Measurements from ENCODE around the gene MALL.
"Not testable (repeated sequence)": the region's sequence is repeated elsewhere in the genome, so short reads cannot be mapped to it uniquely, and the experiment has no call there.

MALL gene

DNA sequence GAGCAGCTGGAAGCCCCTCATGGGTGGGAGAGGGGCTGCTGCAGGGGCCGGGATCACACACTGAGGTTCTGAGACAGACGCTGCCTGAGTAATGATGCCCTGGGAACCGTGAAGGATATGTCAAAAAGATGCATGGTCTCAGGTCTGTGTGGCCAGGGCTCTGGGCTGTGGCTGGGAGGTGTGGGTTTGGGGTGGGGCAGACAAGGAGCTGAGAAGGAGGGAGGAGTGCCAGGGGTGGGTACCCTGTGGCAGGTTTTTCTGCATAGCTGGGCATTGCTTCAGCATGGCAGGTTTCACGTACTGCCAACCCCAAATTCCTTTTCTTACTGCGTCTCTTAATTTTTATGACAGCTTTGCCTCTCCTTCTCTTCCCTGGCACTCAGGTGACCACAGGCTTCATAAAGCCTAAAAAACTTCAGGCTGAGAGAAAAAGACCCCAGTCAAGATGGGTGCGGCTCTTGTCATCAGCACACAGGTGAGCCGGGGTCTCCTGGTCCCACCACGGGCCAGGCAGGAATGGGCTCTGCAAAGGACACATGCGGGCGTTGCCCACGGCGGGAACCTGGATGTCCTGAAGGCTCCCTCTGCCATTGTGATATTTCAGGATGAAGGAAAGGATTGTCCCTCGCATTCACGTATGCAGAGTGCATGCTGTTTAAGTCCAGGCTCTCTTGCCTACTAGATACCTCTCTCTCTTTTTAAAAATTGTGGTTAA is 18.0 kb downstream of the MALL start:
- Histone ChIP-seq H3K36me3 (ENCODE audit: control insufficient read depth, insufficient read depth, low read length) (no peaks in the 10 kb centered on the region), H3K4me1 (ENCODE audit: control insufficient read depth, insufficient read depth, low read length, poor library complexity, severe bottlenecking) (no peaks in the 10 kb centered on the region), H3K4me3 (ENCODE audit: insufficient read depth, low read depth, low read length, poor library complexity, severe bottlenecking) (no peak overlapping the region), H3K27me3 (replicated peaks; ENCODE audit: control insufficient read depth, insufficient read depth, low read length, poor library complexity, severe bottlenecking) (no peaks in the 10 kb centered on the region), H3K9me3 (ENCODE audit: control insufficient read depth, low read length) (no peaks in the 10 kb centered on the region), H3K27ac (ENCODE audit: insufficient read depth, low read length, poor library complexity, severe bottlenecking) (no peak overlapping the region)
- no peak for DNase-seq

DNA sequence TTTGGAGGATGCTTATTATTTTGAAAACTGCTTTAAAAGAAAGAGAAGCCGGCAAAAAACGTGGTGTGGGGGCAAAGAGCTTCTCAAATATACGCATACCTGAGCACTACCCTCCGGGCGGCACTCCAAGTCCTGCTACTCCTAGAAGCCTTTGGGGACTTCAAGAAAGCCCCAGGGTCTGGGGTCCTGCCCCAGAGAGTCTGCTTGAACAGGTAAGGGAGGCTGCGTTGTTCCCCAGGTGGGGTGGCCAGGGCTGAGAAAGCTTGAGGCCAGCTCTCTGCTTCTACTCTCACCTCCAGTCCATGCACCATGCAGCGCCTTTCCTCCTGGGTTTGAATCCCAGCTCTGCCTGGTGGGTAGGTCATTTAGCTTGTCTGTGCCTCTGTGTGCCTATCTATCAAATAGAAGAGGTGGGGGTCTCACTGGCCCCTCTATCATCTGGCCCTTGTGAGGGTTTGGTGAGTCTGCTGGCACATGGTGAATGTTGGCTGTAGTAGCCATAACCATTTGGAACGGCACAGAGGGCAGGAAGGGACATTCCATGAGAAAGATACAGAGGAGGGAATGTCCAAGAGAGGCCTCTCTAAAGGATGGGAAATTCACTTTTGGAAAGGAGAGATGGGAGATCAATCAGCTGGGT is 19.5 kb downstream of the MALL start:
- no peak overlapping the region for H3K4me3 ChIP-seq (ENCODE audit: insufficient read depth, low read depth, low read length, poor library complexity, severe bottlenecking)
- H3K4me1 ChIP-seq (ENCODE audit: control insufficient read depth, insufficient read depth, low read length, poor library complexity, severe bottlenecking), result no peaks in the 10 kb centered on the region
- no peaks in the 10 kb centered on the region for H3K27me3 ChIP-seq (replicated peaks; ENCODE audit: control insufficient read depth, insufficient read depth, low read length, poor library complexity, severe bottlenecking)
- H3K9me3 ChIP-seq (ENCODE audit: control insufficient read depth, low read length), result no peaks in the 10 kb centered on the region
- no peak overlapping the region for H3K27ac ChIP-seq (ENCODE audit: insufficient read depth, low read length, poor library complexity, severe bottlenecking)
- no peaks in the 10 kb centered on the region for H3K36me3 ChIP-seq (ENCODE audit: control insufficient read depth, insufficient read depth, low read length)
- no peak for DNase-seq

GRCh38 chr2:110094884-110095534 is 20.6 kb downstream of the MALL start:
- not testable (repeated sequence) for H3K9me3 ChIP-seq (ENCODE audit: control insufficient read depth, low read length); DNase-seq; H3K27ac ChIP-seq (ENCODE audit: insufficient read depth, low read length, poor library complexity, severe bottlenecking); H3K27me3 ChIP-seq (replicated peaks; ENCODE audit: control insufficient read depth, insufficient read depth, low read length, poor library complexity, severe bottlenecking); H3K36me3 ChIP-seq (ENCODE audit: control insufficient read depth, insufficient read depth, low read length); H3K4me1 ChIP-seq (ENCODE audit: control insufficient read depth, insufficient read depth, low read length, poor library complexity, severe bottlenecking); H3K4me3 ChIP-seq (ENCODE audit: insufficient read depth, low read depth, low read length, poor library complexity, severe bottlenecking)

DNA sequence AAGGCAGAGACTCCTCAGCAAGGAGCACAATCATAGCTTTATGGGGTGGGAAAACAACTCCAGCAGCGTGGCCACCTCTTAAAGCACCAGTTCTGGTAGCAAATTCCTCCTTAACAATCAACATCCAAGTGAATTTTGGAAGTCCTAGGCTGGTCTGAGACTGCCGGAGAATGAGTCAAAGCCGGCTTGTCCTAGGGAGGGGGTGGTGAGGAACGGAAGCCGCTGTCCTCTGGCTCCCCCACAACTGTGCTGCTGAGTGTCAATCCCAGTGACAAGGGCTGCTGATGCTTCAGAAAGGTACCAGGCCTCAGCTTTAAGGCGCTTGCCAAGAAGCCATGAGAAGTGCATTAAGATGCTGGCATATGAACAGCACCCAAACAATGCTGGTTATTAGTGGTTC is 21.7 kb downstream of the MALL start:
- H3K4me3 ChIP-seq (ENCODE audit: insufficient read depth, low read depth, low read length, poor library complexity, severe bottlenecking); H3K36me3 ChIP-seq (ENCODE audit: control insufficient read depth, insufficient read depth, low read length); H3K4me1 ChIP-seq (ENCODE audit: control insufficient read depth, insufficient read depth, low read length, poor library complexity, severe bottlenecking); H3K9me3 ChIP-seq (ENCODE audit: control insufficient read depth, low read length); H3K27ac ChIP-seq (ENCODE audit: insufficient read depth, low read length, poor library complexity, severe bottlenecking); DNase-seq; H3K27me3 ChIP-seq (replicated peaks; ENCODE audit: control insufficient read depth, insufficient read depth, low read length, poor library complexity, severe bottlenecking): not testable (repeated sequence)

DNA sequence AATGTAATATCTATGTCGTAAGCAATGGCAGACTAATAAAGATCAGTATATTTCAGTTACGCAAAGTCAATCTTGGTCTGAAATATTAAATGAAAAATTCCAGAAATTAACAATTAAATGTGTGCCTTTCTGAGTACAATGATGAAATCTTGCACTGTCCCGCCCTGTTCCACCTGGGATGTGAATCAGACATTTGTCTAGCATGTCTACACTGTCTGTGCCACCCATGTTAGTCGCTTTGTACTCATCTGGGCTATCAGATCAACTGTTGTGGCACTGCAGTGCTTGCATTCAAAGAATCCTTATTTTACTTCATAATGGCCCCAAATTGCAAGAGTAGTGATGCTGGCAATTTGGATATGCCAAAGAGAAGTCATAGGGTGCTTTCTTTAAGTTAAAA is 25.5 kb downstream of the MALL start:
- not testable (repeated sequence) for H3K27ac ChIP-seq (ENCODE audit: insufficient read depth, low read length, poor library complexity, severe bottlenecking); H3K9me3 ChIP-seq (ENCODE audit: control insufficient read depth, low read length); H3K4me3 ChIP-seq (ENCODE audit: insufficient read depth, low read depth, low read length, poor library complexity, severe bottlenecking); H3K36me3 ChIP-seq (ENCODE audit: control insufficient read depth, insufficient read depth, low read length); H3K27me3 ChIP-seq (replicated peaks; ENCODE audit: control insufficient read depth, insufficient read depth, low read length, poor library complexity, severe bottlenecking); H3K4me1 ChIP-seq (ENCODE audit: control insufficient read depth, insufficient read depth, low read length, poor library complexity, severe bottlenecking); DNase-seq

DNA sequence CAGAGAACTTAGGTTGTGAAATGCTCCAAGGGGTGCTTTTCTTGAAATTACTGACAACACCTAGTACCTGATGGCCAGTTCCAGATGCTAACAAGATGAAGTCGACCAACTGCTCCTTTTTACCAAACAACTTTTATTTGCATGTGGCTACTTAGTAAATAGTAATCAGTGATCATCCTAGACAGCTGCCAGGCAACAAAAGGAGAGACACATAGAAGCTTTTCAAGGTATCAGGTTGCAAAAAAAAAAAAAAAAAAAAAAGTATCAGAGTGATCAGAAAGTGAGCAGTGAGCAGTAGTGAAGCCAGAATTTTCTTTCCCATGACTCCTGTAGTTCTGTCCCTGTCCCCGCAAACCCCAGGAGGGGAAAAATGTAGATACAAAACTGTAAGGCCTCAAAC is 31.9 kb downstream of the MALL start:
- H3K27ac ChIP-seq (ENCODE audit: insufficient read depth, low read length, poor library complexity, severe bottlenecking); DNase-seq; H3K9me3 ChIP-seq (ENCODE audit: control insufficient read depth, low read length); H3K36me3 ChIP-seq (ENCODE audit: control insufficient read depth, insufficient read depth, low read length); H3K27me3 ChIP-seq (replicated peaks; ENCODE audit: control insufficient read depth, insufficient read depth, low read length, poor library complexity, severe bottlenecking); H3K4me1 ChIP-seq (ENCODE audit: control insufficient read depth, insufficient read depth, low read length, poor library complexity, severe bottlenecking); H3K4me3 ChIP-seq (ENCODE audit: insufficient read depth, low read depth, low read length, poor library complexity, severe bottlenecking): not testable (repeated sequence)

DNA sequence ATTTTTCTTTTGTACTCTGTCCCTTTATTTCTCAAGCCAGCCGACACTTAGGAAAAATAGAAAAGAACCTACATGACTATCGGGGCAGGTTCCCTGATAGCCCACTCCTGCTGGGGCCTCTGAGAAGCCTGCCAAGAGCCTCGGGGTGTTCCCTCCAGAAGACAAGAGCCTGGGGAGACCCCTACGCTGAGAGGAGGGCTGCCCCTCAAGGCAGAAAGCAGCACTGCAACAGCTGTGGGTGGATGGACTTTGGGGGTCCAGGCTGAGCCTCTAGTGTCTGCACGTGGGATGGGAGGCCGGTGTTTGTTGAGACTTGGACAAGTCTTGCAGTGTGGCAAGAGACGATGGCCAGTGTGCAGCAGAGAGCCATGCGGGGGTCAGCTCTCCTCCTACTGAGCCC is 32.5 kb downstream of the MALL start:
- H3K27me3 ChIP-seq (replicated peaks; ENCODE audit: control insufficient read depth, insufficient read depth, low read length, poor library complexity, severe bottlenecking); DNase-seq; H3K27ac ChIP-seq (ENCODE audit: insufficient read depth, low read length, poor library complexity, severe bottlenecking); H3K4me1 ChIP-seq (ENCODE audit: control insufficient read depth, insufficient read depth, low read length, poor library complexity, severe bottlenecking); H3K4me3 ChIP-seq (ENCODE audit: insufficient read depth, low read depth, low read length, poor library complexity, severe bottlenecking); H3K9me3 ChIP-seq (ENCODE audit: control insufficient read depth, low read length); H3K36me3 ChIP-seq (ENCODE audit: control insufficient read depth, insufficient read depth, low read length): not testable (repeated sequence)

DNA sequence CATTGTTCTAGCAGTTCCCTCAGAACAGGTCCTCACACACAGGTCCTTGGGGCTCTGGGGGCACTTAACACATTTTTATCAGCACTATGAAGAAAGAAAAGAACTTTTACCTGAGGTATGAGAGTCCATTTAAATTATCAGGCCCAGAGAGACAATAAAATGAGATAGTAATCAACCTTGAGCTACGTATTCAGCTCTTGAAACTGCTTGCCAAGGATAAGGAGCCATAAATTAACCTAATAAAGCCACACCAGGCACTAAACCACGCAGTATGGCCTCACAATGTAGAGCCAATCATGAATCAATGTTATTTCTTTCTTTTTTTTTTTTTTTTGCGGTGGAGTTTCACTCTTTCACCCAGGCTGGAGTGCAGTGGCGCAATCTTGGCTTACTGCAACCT is 37.5 kb downstream of the MALL start:
- H3K4me1 ChIP-seq (ENCODE audit: control insufficient read depth, insufficient read depth, low read length, poor library complexity, severe bottlenecking); H3K9me3 ChIP-seq (ENCODE audit: control insufficient read depth, low read length); H3K36me3 ChIP-seq (ENCODE audit: control insufficient read depth, insufficient read depth, low read length); H3K27ac ChIP-seq (ENCODE audit: insufficient read depth, low read length, poor library complexity, severe bottlenecking); DNase-seq; H3K4me3 ChIP-seq (ENCODE audit: insufficient read depth, low read depth, low read length, poor library complexity, severe bottlenecking); H3K27me3 ChIP-seq (replicated peaks; ENCODE audit: control insufficient read depth, insufficient read depth, low read length, poor library complexity, severe bottlenecking): not testable (repeated sequence)

DNA sequence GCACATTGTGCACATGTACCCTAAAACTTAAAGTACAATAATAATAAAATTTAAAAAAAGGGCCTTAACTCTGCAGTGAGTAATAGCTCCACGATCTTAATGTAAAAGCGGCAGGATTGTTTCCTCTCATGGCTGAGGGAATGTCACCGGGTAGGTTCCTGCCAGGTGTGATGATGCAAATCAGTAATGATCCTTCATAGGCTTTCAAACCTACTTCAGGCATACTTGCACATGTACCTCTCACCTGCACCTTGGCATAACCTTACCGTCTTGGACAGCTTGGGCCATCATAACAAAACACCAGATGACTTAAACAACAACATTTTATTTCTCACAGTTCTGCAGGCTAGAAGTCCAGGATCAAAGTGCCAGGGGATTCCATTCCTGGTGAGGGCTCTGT is 39.7 kb downstream of the MALL start:
- not testable (repeated sequence) for H3K9me3 ChIP-seq (ENCODE audit: control insufficient read depth, low read length); DNase-seq; H3K4me3 ChIP-seq (ENCODE audit: insufficient read depth, low read depth, low read length, poor library complexity, severe bottlenecking); H3K27ac ChIP-seq (ENCODE audit: insufficient read depth, low read length, poor library complexity, severe bottlenecking); H3K36me3 ChIP-seq (ENCODE audit: control insufficient read depth, insufficient read depth, low read length); H3K4me1 ChIP-seq (ENCODE audit: control insufficient read depth, insufficient read depth, low read length, poor library complexity, severe bottlenecking); H3K27me3 ChIP-seq (replicated peaks; ENCODE audit: control insufficient read depth, insufficient read depth, low read length, poor library complexity, severe bottlenecking)

DNA sequence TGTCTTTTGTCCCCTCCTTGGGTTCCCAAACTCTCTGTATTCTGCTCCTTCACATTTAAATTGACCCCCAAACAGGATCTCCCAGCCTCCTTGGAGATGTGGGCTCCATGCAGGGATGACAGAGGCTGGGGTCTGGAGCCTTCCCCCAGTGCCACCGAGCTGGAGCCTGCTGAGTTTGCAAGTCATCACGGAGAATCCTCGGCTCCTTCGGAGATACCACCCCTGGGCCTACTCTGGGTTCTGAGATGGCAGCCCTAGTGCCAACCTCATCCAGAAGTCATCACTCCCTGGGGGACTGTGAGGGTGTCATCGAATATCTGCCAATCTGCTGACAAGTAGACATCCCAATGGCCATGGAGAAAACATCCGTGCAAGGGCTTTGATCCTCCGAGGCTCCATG is 45.8 kb downstream of the MALL start:
- DNase-seq, result not testable (repeated sequence)

More for the DNA sequence above, 45.8 kb downstream of the MALL start:
- not testable (repeated sequence) for H3K36me3 ChIP-seq (ENCODE audit: control insufficient read depth, insufficient read depth, low read length); H3K27me3 ChIP-seq (replicated peaks; ENCODE audit: control insufficient read depth, insufficient read depth, low read length, poor library complexity, severe bottlenecking); H3K4me3 ChIP-seq (ENCODE audit: insufficient read depth, low read depth, low read length, poor library complexity, severe bottlenecking); H3K4me1 ChIP-seq (ENCODE audit: control insufficient read depth, insufficient read depth, low read length, poor library complexity, severe bottlenecking); H3K9me3 ChIP-seq (ENCODE audit: control insufficient read depth, low read length); H3K27ac ChIP-seq (ENCODE audit: insufficient read depth, low read length, poor library complexity, severe bottlenecking)
